Uterus (tissue), 2 donors: Measurements from ENCODE around the gene ADORA2A.

Experiments used
- CTCF ChIP-seq, 4 experiments: fragments of 200-600 bp in 2 of 4; fragments of 450-650 bp in 2 of 4; sonication (generic) in 2 of 4; IDR thresholded peaks; one replicate each; pipeline ENCODE4 v1.5.1; 2016 to 2019; ENCODE audit warnings: antibody characterized with exemption in 4 of 4, mild to moderate bottlenecking in 2 of 4, moderate library complexity in 1 of 4
- POLR2A ChIP-seq, 2 donors: fragments of 450-650 bp; IDR thresholded peaks; one replicate each; pipeline ENCODE4 v1.6.1; 2016; ENCODE audit warnings: antibody characterized with exemption in 2 of 2, mild to moderate bottlenecking in 1 of 2, moderate library complexity in 1 of 2

GRCh38 chr22:24418786-24419474, 8.5 kb upstream of the ADORA2A start:
- no peak for TF ChIP-seq CTCF (IDR thresholded peaks at IDR 0.05)
- no peak for TF ChIP-seq POLR2A (IDR thresholded peaks at IDR 0.05)
